HepG2 (cell line): ENCODE results near the gene TMEM141. TPM values are rescaled to one million over a fixed set of nuclear protein-coding genes. Genes with fewer than 3 reads are reported as not detected.

Experiments
- ARNT2 ChIP-seq: sonication (generic); formaldehyde crosslinking; IDR thresholded peaks from 2 replicates; pipeline ENCODE4 v1.8.0; 2022; ENCODE audit warnings: mild to moderate bottlenecking, low read depth, missing genetic modification reagents, moderate library complexity
- HCFC1 ChIP-seq: fragments of 150-350 bp; IDR thresholded peaks from 2 replicates; pipeline ENCODE4 v1.6.1; 2014; ENCODE audit warnings: low read depth, low read length
- MAF1 ChIP-seq: sonication (generic); formaldehyde crosslinking; IDR thresholded peaks from 2 replicates; pipeline ENCODE4 v1.5.0; 2020; ENCODE audit warnings: missing genetic modification reagents, borderline replicate concordance
- MIXL1 ChIP-seq: IDR thresholded peaks from 2 replicates; pipeline ENCODE4 v1.6.1; 2016
- RFX3 ChIP-seq: IDR thresholded peaks from 2 replicates; pipeline ENCODE4 v1.6.1; 2016; ENCODE audit warnings: missing biosample characterization, missing genetic modification reagents
- RORA ChIP-seq: sonication (generic); formaldehyde crosslinking; IDR thresholded peaks from 2 replicates; pipeline ENCODE4 v1.5.0; 2020; ENCODE audit warnings: mild to moderate bottlenecking, missing genetic modification reagents, moderate library complexity
- SAP130 ChIP-seq: IDR thresholded peaks from 2 replicates; pipeline ENCODE4 v1.6.1; 2016; ENCODE audit warnings: low read depth
- SMAD3 ChIP-seq: sonication (generic); formaldehyde crosslinking; IDR thresholded peaks from 2 replicates; pipeline ENCODE4 v1.4.0; 2020; ENCODE audit warnings: missing genetic modification reagents
- ZBTB7B ChIP-seq: sonication (generic); formaldehyde crosslinking; IDR thresholded peaks from 2 replicates; pipeline ENCODE4 v1.4.0; 2020; ENCODE audit warnings: missing genetic modification reagents
- ZEB1 ChIP-seq: IDR thresholded peaks from 2 replicates; pipeline ENCODE4 v1.6.1; 2012; ENCODE audit warnings: mild to moderate bottlenecking, low read depth, inconsistent platforms; ENCODE audit not compliant: insufficient replicate concordance
- ZMAT3 ChIP-seq: sonication (generic); formaldehyde crosslinking; conservative IDR thresholded peaks from 2 replicates; pipeline ENCODE4 v1.7.0; 2021; ENCODE audit warnings: missing genetic modification reagents
- ZNF12 ChIP-seq: sonication (generic); formaldehyde crosslinking; IDR thresholded peaks from 2 replicates; pipeline ENCODE4 v1.5.0; 2020; ENCODE audit warnings: missing genetic modification reagents
- ZNF17 ChIP-seq: sonication (generic); formaldehyde crosslinking; IDR thresholded peaks from 2 replicates; pipeline ENCODE4 v1.5.0; 2020; ENCODE audit warnings: mild to moderate bottlenecking, missing genetic modification reagents
- ZNF234 ChIP-seq: sonication (generic); formaldehyde crosslinking; conservative IDR thresholded peaks from 2 replicates; pipeline ENCODE4 v1.5.1; 2020; ENCODE audit warnings: mild to moderate bottlenecking, missing genetic modification reagents
- ZNF260 ChIP-seq: sonication (generic); formaldehyde crosslinking; IDR thresholded peaks from 2 replicates; pipeline ENCODE4 v1.4.0; 2020; ENCODE audit warnings: missing genetic modification reagents, low read depth, mild to moderate bottlenecking, borderline replicate concordance
- ZNF333 ChIP-seq: sonication (generic); formaldehyde crosslinking; IDR thresholded peaks from 2 replicates; pipeline ENCODE4 v1.4.0; 2020; ENCODE audit warnings: mild to moderate bottlenecking, missing genetic modification reagents, borderline replicate concordance
- ZNF598 ChIP-seq: sonication (generic); formaldehyde crosslinking; IDR thresholded peaks from 2 replicates; pipeline ENCODE4 v1.5.1; 2020; ENCODE audit warnings: mild to moderate bottlenecking, missing genetic modification reagents, borderline replicate concordance
- ZNF792 ChIP-seq: IDR thresholded peaks from 2 replicates; pipeline ENCODE4 v1.6.1; 2016
- polyA plus RNA-seq, 8 experiments: library from polyadenylated mRNA; depleted of rRNA in 3 of 8; stranded (reverse) in 7 of 8; unstranded in 1 of 8; fragments of >200 nt; fragmentation: Illumina TruSeq in 4 of 8; extraction: Trizol in 4 of 8; gene quantifications; 2 replicates each; pipeline versions ENCODE4 v1.2.1 to v1.2.3, GENCODE V29; 2011 to 2016; ENCODE audit warnings: low read depth in 4 of 8, missing spikeins in 1 of 8, mixed read lengths in 1 of 8; ENCODE audit not compliant: insufficient read depth in 1 of 8
- total RNA-seq, 5 experiments: library from RNA; depleted of rRNA; stranded (reverse); fragments of >200 nt; fragmentation: Illumina TruSeq; extraction: Trizol; gene quantifications; 2 replicates each; pipeline ENCODE4 v1.2.3, GENCODE V29; 2016; ENCODE audit warnings: low read depth in 1 of 5
- TF ChIP-seq, protein P1 (sequence below): sonication (generic); formaldehyde crosslinking; IDR thresholded peaks from 2 replicates; pipeline ENCODE4 v1.4.0; 2020; ENCODE audit warnings: missing genetic modification reagents, borderline replicate concordance
- TF ChIP-seq, protein P2 (sequence below): sonication (generic); formaldehyde crosslinking; IDR thresholded peaks from 2 replicates; pipeline ENCODE4 v1.4.0; 2020; ENCODE audit warnings: missing genetic modification reagents, borderline replicate concordance
- TF ChIP-seq, protein P3 (sequence below): sonication (generic); formaldehyde crosslinking; conservative IDR thresholded peaks from 2 replicates; pipeline ENCODE4 v1.4.0; 2020; ENCODE audit warnings: mild to moderate bottlenecking, missing genetic modification reagents, moderate library complexity

The TMEM141 gene
- total and polyA plus RNA-seq, 2 of the 13 experiments (the other 11 are each of a cell fraction or from before 2014, with no cell fraction given), result 81.0 to 202 TPM

DNA sequence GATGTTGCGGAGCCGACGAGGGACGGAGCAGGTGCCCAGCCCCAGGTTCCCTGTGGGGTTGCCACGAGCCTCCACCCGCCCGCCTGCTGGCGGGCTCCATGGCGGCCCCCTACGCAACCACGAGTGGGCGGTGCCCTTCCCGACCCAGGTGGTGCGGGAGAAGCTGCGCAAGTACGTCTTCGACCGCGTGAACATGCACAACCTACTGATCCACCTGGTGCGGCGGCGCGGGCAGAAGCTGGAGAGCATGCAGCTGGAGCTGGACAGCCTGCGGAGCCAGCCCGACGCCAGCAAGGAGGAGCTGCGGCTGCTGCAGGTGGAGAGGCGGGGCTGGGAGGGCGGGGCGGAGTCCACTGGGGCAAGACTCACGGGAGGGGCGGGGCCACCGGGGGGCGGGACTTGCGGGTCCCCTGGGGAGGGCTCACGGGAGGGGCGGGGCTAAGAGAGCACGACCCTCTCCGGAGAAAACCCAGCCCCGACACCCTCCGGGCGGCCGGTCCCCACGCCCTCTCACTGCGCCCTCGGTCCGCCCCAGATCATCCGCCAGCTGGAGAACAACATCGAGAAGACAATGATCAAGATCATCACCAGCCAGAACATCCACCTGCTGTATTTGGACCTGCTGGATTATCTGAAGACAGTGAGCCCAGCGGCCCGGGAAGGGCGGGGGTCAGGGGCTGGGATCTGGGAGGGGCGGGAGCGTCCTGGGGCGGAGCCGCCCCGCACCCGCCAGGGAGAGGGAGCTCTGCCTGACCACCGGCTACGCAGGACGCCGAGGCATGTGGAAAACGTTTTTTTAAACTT lies 8.9 kb downstream of the TMEM141 start (continued):
- TF ChIP-seq, protein P1, sequence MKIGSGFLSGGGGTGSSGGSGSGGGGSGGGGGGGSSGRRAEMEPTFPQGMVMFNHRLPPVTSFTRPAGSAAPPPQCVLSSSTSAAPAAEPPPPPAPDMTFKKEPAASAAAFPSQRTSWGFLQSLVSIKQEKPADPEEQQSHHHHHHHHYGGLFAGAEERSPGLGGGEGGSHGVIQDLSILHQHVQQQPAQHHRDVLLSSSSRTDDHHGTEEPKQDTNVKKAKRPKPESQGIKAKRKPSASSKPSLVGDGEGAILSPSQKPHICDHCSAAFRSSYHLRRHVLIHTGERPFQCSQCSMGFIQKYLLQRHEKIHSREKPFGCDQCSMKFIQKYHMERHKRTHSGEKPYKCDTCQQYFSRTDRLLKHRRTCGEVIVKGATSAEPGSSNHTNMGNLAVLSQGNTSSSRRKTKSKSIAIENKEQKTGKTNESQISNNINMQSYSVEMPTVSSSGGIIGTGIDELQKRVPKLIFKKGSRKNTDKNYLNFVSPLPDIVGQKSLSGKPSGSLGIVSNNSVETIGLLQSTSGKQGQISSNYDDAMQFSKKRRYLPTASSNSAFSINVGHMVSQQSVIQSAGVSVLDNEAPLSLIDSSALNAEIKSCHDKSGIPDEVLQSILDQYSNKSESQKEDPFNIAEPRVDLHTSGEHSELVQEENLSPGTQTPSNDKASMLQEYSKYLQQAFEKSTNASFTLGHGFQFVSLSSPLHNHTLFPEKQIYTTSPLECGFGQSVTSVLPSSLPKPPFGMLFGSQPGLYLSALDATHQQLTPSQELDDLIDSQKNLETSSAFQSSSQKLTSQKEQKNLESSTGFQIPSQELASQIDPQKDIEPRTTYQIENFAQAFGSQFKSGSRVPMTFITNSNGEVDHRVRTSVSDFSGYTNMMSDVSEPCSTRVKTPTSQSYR (CRISPR knock-in tag), result 0 out of 2 replicates have a peak, but pooled peaks have one; percentile 6
- TF ChIP-seq ZMAT3 (no peak), ZNF598 (CRISPR knock-in tag) (no peak), RORA (CRISPR knock-in tag) (no peak), RFX3 (no peak), SAP130 (CRISPR knock-in tag) (peak; percentile 55), ZBTB7B (CRISPR knock-in tag) (no peak), MAF1 (CRISPR knock-in tag) (peak; percentile 45; the same call in 1 of the 2 replicates), ZNF17 (CRISPR knock-in tag) (no peak), ARNT2 (CRISPR knock-in tag) (no peak), ZNF260 (CRISPR knock-in tag) (no peak), HCFC1 (no peak), ZNF333 (CRISPR knock-in tag) (no peak), MIXL1 (CRISPR knock-in tag) (no peak), ZNF12 (no peak), SMAD3 (CRISPR knock-in tag) (no peak), ZNF792 (CRISPR knock-in tag) (peak; percentile 52; the same call in 1 of the 2 replicates), ZEB1 (no peak), ZNF234 (CRISPR knock-in tag) (no peak)
- TF ChIP-seq, protein P2, sequence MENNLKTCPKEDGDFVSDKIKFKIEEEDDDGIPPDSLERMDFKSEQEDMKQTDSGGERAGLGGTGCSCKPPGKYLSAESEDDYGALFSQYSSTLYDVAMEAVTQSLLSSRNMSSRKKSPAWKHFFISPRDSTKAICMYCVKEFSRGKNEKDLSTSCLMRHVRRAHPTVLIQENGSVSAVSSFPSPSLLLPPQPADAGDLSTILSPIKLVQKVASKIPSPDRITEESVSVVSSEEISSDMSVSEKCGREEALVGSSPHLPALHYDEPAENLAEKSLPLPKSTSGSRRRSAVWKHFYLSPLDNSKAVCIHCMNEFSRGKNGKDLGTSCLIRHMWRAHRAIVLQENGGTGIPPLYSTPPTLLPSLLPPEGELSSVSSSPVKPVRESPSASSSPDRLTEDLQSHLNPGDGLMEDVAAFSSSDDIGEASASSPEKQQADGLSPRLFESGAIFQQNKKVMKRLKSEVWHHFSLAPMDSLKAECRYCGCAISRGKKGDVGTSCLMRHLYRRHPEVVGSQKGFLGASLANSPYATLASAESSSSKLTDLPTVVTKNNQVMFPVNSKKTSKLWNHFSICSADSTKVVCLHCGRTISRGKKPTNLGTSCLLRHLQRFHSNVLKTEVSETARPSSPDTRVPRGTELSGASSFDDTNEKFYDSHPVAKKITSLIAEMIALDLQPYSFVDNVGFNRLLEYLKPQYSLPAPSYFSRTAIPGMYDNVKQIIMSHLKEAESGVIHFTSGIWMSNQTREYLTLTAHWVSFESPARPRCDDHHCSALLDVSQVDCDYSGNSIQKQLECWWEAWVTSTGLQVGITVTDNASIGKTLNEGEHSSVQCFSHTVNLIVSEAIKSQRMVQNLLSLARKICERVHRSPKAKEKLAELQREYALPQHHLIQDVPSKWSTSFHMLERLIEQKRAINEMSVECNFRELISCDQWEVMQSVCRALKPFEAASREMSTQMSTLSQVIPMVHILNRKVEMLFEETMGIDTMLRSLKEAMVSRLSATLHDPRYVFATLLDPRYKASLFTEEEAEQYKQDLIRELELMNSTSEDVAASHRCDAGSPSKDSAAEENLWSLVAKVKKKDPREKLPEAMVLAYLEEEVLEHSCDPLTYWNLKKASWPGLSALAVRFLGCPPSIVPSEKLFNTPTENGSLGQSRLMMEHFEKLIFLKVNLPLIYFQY (CRISPR knock-in tag), result no peak; the same call in 1 of the 2 replicates
- TF ChIP-seq, protein P3, sequence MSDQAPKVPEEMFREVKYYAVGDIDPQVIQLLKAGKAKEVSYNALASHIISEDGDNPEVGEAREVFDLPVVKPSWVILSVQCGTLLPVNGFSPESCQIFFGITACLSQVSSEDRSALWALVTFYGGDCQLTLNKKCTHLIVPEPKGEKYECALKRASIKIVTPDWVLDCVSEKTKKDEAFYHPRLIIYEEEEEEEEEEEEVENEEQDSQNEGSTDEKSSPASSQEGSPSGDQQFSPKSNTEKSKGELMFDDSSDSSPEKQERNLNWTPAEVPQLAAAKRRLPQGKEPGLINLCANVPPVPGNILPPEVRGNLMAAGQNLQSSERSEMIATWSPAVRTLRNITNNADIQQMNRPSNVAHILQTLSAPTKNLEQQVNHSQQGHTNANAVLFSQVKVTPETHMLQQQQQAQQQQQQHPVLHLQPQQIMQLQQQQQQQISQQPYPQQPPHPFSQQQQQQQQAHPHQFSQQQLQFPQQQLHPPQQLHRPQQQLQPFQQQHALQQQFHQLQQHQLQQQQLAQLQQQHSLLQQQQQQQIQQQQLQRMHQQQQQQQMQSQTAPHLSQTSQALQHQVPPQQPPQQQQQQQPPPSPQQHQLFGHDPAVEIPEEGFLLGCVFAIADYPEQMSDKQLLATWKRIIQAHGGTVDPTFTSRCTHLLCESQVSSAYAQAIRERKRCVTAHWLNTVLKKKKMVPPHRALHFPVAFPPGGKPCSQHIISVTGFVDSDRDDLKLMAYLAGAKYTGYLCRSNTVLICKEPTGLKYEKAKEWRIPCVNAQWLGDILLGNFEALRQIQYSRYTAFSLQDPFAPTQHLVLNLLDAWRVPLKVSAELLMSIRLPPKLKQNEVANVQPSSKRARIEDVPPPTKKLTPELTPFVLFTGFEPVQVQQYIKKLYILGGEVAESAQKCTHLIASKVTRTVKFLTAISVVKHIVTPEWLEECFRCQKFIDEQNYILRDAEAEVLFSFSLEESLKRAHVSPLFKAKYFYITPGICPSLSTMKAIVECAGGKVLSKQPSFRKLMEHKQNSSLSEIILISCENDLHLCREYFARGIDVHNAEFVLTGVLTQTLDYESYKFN (CRISPR knock-in tag), result no peak
